Transverse colon (tissue), 4 donors: Measurements from ENCODE around the gene FFAR4.

Experiments
- CTCF ChIP-seq, 5 experiments: fragments of 200-600 bp in 3 of 5; fragments of 450-650 bp in 2 of 5; sonication (generic) in 3 of 5; IDR thresholded peaks; 1 replicate in 2 of 5; 2 replicates in 3 of 5; pipeline ENCODE4 v1.5.1; 2016 to 2017; ENCODE audit warnings: antibody characterized with exemption in 5 of 5, inconsistent platforms in 3 of 5, mild to moderate bottlenecking in 2 of 5, moderate library complexity in 1 of 5
- EP300 ChIP-seq: sonication (generic); formaldehyde crosslinking; IDR thresholded peaks from one replicate; pipeline ENCODE4 v1.6.1; 2017; ENCODE audit warnings: antibody characterized with exemption, low read depth
- POLR2A ChIP-seq: fragments of 450-650 bp; IDR thresholded peaks from one replicate; pipeline ENCODE4 v1.6.1; 2016; ENCODE audit warnings: antibody characterized with exemption, mild to moderate bottlenecking, moderate library complexity
- POLR2AphosphoS5 ChIP-seq, 3 donors: sonication (generic); formaldehyde crosslinking; IDR thresholded peaks; one replicate each; pipeline ENCODE4 v1.6.1; 2016; ENCODE audit warnings: antibody characterized with exemption in 3 of 3

GRCh38 chr10:93597075-93597599, 30.7 kb downstream of the FFAR4 start:
- no peak for TF ChIP-seq POLR2A
- no peak for TF ChIP-seq CTCF (IDR thresholded peaks at IDR 0.05)
- TF ChIP-seq EP300: no peak
- no peak for TF ChIP-seq POLR2AphosphoS5 (IDR thresholded peaks at IDR 0.05)
